Amniotic epithelial cell (primary cell): ENCODE measurements around the gene AKAP8.
"Not testable (repeated sequence)": the region's sequence is repeated elsewhere in the genome, so short reads cannot be mapped to it uniquely, and the experiment has no call there.

Experiments used
- DNase-seq: peaks from one replicate; pipeline ENCODE4 v3.0.0-alpha.2; 2010; ENCODE audit warnings: low read depth

The AKAP8 gene

DNA sequence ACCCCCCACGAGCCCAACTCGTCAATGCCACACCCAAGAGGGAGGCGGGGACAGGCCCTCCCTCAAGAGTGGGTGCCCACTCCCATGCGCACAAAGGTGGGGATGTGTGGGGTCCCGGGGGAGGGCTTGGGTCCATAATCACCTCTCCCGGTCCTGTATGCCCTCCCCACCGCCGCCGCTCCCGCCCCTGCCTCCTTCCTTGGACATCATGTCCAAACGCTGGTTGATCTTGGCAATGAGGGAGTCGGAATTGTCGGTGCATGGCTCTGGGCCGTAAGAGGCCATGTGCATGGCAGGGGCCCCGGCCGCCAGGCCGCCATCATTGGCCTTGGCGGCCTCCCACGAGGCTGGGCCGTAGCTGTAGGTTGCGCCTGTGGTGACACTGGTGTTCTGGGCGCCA is 5.9 kb downstream of the AKAP8 start:
- no peak for DNase-seq

DNA sequence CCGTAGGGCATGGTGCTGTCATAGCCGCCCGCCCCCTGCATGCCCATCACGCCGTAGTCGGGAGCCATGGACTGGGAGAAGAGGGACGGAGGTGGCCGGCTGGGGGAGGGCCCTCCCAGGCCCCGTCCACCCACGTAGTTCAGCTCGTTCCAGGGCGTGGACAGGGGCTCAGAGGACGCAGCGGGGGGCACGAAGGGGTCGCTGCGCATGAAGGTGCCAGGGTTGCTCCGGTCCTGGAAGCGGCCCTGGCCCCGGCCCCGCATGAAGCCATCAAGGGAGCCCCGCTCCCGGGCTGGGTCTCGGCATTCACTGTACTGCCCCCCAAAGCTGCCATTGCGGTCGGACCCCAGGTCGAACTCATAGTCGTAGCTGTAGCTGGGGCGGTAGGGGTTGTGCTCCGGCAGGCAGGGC is 6.7 kb downstream of the AKAP8 start:
- DNase-seq = no peak

DNA sequence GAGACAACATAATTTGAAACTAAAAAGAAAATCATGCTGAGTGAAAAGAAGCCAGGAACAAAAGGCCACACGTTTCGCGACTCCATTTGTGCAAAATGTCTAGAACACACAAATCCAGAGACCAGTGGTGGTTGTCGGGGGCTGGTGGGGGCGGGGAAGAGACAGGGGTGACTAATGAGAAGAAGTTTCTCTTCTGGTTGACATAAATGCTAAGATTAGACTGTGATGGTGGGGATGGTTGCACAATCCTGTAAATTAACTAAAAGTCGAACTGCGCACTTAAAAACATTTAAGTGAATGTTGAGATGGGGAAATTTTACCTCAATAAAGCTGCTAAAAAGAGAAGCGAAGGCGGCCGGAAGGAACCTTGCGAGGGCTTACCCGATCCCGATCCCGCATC is 7.1 kb downstream of the AKAP8 start:
- no peak for DNase-seq

DNA sequence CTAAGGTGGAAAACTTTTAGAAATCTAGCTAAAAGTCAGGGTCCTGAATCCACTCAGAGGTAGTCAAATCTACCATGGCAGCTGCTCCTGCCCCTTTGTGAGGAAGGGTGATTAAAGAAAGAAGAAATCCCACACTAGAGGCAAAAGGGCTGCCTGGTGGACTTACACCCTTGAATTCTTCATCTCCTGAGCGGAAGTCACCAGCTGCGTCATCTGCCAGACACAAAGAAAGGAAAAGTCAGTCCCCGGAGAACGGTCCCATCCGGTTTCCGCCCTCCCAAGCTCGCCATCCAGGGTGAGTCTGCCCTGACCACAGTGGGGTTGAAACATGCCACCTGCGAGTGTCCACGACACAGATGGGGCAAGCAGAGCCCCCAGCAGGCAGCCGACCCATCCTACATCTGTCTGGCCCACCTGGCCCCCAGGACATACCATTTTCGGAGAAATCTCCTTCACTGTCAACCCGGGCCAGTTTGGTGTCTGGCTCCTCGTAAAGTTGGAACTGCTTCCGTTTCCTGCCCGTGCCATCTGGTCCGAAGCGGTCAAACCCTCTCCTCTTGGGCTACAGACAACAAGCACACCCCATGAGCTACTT is 7.7 kb downstream of the AKAP8 start:
- DNase-seq = no peak

DNA sequence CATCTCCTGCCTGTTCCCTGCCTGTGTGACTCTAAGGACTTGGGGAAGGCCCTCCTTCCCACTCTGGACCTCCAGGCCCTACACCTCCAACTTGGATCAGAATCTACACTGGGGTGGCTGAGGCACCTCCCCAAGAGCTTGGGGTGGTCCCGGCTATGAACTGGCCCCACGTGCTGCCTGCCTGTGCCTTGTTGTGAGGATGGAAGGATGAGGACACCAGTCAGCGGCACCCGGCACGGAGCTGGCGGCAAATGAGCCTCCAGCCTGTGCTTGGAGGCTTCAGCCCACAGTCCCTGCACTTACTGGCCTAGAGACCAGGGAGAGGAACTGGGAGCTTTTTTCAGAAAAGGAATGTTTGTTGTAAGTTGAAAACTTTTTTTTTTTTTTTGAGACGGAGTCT is 8.5 kb downstream of the AKAP8 start:
- DNase-seq = no peak

DNA sequence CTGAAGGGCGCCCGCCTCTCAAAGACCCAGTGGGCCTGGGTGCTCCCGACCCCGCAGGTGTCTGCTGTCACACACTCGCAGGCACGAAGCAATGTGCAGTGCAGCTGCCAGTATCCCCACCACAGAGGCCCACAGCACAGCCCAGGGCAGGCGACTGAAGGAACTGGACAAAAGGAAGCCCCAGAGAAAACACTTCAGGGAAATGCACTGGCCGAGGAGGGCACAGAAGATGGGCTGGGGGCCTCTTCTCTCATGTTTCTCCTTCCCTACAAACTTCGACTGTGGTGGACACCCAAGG is 10.0 kb downstream of the AKAP8 start:
- DNase-seq = no peak

DNA sequence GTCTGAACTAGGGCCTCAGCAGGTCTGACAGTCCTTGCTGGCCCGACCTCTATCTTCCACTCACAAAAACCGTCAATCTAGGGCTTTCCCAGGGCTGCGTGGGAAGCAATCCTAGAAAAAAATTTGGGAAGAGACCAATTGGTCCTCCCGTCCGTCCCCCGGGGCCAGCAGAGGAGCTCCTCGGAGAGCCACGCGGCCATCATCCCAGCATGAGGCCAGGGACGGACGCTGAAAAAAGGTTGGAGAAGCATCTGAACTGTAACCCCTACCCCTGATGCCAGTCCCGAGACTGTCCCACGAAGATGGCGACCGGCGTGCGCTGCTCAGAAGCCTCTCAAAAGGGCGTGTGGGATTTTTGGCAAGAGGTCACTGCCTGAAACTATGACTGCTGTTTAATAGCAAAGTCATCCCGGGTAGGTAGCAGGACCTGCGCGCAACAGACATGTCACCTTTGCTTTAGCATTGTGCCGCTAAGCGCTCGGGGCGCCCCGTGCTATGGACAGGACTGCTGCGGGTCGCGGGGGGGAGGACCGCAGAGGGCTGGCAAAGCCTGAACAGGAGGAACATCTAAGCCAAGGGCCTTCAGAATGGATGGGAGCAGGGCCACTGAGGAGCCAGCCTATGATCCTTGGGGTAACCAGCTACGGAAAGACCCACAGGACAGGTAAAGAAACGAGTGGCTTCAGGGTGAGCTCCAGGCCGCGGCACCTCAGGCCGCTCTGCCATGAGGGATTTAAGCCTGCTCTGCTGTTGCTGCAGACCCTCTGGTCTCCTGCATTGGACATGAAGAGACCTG is 10.6 kb downstream of the AKAP8 start:
- DNase-seq = no peak

DNA sequence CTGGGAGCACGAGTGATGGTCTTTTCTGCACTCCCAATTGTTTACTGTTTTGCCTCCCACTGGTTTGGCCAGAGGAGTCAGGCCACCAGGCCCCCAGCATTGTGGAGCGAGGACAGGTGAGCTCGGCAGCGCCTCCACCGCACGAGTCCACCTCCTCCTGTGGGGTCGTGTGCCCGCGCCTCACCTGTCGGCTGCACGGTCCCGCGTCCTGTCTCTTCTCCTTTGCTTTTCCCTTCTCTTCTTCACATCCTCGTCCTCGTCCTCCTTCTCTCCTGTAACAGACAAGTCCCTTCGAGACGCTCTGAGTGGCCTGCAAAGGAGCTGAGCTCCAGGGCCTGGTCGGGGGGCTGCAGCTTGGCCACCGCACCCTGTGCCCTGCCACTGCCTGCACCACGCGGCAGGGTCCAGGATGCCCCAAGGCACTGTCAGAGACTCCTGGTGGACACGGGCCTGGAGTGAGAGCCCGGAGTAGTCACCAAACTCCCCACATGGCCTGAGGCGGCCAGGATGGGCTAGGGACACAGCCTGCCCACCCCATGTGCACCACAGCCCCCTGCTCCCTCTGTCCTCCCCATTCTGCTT is 11.4 kb downstream of the AKAP8 start:
- no peak for DNase-seq

DNA sequence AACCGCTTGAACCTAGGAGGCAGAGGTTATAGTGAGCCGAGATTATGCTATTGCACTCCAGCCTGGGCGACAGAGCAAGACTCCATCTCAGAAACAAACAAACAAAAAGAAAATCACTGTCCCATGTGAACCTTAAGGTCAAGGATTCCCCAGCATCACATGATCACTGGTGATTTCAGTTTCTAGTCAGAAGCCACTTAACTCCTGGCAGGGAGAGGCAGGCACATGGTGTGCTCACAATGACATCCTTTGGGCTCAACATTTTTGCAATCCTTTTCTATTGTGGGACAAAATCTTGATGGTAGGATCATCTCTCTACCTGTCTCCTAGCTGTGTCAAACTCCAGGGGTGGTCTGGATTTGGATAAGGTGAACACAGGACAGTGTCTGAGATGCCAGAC is 12.1 kb downstream of the AKAP8 start:
- DNase-seq = no peak

DNA sequence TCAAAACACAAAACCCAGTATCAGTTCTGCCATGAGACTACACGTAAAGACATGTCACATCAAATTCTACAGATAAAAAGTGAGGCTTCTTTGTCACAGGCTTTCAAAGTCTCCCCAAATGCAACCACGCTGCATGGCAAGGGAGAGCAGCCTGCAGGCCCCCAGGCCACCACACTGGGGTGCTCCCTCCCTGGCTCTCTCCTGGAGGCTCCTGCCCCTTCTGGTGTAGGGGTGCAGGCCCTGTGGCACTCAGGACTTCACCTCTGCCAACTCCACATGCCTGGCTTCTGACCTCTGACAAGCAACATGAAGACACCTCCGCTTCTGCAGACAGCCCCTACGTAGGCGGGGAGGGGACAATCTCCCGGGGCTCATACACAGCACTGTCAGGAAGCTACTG is 14.3 kb downstream of the AKAP8 start:
- DNase-seq = no peak

DNA sequence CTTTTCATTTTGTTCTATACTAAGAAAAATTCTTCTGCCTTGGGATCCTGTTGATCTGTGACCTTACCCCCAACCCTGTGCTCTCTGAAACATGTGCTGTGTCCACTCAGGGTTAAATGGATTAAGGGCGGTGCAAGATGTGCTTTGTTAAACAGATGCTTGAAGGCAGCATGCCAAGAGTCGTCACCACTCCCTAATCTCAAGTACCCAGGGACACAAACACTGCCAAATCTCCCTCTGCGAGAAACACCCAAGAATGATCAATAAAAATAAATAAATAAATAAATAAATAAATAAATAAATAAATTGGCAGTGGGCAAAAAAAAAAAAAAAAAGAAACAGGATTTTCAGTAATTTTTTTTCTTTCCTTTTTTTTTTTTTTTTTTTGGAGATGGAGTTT is 15.8 kb downstream of the AKAP8 start:
- not testable (repeated sequence) for DNase-seq

DNA sequence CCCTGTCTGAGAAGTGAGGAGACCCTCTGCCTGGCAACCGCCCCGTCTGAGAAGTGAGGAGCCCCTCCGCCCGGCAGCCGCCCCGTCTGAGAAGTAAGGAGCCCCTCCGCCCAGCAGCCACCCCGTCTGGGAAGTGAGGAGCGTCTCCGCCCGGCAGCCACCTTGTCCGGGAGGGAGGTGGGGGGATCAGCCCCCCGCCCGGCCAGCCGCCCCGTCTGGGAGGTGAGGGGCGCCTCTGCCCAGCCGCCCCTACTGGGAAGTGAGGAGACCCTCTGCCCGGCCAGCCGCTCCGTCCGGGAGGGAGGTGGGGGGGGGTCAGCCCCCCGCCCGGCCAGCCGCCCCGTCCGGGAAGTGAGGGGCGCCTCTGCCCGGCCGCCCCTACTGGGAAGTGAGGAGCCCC is 16.5 kb downstream of the AKAP8 start:
- not testable (repeated sequence) for DNase-seq

DNA sequence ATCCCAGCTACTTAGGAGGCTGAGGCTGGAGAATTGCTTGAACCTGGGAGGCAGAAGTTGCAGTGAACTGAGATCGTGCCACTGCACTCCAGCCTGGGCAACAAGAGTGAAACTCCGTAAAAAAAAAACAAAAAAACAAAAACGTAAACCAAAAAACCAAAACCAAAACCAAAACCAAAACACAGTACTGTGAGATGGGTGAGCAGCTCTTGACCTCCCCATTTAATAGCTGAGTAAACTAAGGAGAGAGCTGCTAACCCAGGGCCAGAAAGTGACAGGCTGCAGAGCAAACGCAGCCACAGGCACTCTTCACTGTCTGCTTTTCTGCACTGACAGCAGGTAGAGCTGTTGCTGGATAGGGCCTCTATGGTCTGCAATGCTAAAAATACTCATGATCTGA is 19.6 kb downstream of the AKAP8 start:
- DNase-seq = not testable (repeated sequence)

DNA sequence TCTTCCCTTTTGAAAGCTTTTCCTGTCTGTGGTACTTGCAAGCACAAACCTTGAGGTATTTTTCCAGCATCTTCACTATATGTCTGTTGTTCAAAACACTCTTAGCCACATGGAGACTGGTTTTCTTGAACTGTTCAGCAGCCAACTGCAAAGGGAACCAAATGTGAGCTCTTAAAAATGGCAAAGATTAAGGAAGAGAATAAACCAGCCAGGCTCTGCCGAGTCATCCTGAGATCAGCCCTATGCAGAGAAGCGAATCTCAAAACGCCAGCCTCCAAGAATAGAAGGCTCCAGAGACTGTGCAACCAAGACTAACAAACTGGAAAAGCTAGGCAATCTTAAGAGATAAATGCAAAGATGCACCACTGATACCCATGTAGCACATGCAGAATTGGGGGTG is 20.7 kb downstream of the AKAP8 start:
- no peak for DNase-seq

DNA sequence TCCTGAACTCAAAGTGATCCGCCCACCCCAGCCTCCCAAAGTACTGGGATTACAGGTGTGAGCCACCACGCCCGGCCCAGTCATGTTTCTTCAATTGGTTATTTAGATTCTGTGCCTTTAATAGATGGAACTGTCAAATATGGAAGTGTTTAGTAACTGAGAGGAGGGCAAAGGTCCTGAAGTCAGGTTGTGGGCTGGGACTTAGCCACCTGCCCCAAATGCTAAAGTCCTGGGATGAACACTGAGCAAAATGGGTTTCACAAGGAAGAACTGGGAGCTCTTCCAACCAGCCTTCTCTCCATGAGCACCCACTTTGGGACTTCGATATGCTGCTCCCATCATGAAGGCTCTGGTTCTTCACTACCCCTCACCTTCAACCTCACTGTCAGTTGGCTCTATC is 21.7 kb downstream of the AKAP8 start:
- DNase-seq = no peak

DNA sequence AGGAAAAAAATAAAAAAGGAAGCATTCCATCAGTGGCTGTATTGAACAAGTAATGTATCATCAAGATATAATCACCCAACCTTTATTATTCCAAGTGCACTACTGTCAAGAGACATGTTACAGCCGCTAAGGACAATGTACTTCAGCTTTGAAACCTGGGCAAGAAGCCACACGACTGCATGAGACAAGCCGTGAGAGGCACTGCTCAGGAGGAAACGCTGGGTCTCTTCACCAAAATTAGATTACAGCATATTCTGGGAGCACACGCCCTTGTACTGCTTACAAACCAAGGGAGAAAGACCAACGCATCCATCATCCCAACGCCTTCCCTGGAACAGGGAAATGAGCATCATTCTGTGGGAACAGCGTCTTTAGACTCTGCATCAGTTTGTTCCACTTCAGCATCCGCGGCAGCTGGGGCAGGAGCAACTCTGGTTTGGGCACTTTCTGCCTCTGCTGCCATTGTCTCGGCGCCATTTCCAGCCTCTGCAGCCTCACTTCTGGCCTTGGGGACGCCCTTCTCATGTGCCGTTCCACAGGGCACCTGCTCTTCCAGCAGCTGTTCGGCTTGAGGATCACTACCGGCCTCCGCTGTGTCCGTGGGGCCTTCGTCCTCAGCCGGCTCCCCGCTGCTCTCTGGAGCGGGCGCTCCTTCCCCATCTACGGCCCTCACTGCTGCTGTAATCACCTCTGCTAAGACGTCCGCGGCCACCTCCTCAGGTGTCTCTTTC is 24.9 kb downstream of the AKAP8 start:
- DNase-seq = no peak

DNA sequence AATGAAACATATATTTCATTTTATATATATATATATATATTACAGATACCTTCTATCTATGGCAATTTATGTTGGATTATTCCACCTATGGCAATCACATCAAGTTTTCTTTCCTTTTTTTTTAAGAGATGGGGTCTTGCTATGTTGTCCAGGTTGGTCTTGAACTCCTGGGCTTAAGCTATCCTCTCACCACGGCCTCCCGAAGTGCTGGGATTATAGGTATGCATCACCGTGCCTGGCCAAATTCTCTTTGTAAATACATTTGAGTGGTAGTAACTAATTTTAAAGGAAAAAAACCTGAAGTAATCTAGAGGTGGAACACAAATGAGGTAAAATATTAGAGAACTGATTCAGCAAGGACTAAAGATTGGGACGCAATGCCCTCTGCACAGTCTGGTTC is 25.7 kb downstream of the AKAP8 start:
- no peak for DNase-seq

DNA sequence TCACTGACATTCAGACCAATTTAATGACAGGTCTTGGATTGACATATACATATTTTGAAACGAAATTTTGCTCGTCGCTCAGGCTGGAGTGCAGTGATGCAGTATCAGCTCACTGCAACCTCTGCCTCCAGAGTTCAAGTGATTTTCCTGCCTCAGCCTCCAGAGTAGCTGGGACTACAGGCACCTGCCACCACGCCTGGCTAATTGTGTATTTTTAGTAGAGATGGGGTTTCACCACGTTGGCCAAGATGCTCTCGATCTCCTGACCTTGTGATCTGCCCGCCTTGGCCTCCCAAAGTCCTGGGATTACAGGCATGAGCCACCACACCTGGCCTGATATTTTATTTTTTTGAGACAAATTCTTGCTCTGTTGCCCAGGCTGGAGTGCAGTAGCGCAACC is 27.1 kb downstream of the AKAP8 start:
- not testable (repeated sequence) for DNase-seq

DNA sequence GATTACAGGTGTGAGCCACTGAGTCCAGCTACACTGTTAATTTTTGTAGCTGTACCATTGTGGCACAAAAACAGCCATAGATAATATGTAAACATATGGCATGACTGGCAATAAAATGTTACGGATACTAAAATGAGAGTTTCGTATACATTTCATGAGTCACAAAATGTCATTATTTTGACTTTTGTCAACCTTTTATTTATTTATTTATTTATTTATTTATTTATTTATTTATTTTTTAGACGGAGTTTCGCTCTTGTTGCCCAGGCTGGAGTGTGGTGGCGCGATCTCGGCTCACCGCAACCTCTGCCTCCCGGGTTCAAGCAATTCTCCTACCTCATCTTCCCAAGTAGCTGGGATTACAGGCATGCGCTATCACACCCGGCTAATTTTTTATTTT is 38.3 kb downstream of the AKAP8 start:
- DNase-seq = not testable (repeated sequence)

DNA sequence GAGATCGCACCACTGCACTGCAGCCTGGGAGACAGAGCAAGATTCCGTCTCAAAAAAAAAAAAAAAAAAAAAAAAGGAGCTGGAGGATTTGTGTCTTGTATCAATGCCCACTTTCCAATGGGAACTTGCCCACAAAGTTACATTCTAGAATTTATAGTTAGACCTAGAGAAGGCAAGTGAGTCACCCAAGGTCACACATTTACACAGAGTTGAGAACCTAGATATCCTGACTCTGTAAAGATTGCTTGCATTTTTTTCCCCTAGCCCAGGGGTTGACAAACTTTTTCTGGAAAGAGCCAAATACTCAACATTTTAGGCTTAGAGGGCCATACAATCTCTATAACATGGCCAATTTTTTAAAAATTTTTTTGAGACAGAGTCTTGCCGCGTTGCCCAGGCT is 39.5 kb downstream of the AKAP8 start:
- peak; percentile 44 for DNase-seq

DNA sequence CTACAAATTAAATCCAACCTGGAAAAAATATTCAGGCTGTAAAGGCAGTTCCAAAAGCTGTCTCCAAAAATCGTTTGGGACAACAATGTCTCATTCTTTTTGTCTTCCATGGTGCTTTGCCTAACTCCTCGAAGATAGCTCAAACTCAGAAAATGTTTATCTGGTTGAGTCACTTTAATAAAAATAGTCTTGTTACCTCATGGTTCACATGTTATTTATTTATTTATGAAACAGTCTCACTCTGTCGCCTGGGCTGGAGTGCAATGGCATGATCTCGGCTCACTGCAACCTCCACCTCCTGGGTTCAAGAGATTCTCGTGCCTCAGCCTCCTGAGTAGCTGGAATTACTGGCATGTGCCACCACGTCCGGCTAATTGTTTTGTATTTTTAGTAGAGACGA is 42.4 kb downstream of the AKAP8 start:
- peak; percentile 40 for DNase-seq

DNA sequence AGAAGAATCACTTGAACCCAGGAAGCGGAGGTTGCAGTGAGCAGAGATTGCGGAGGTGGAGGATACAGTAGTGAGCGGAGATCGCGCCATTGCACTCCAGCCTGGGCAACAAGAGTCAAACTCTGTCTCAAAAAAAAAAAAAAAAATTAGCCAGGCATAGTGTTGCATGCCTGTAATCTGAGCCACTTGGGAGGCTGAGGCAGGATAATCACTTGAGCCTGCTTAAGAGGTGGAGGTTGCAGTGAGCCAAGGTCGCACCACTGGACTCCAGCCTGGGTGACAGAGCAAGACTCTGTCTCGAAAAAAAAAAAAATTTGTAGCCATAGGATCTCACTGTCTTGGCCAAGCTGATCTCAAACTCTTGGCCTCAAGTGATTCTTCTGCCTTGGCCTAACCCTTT is 43.6 kb downstream of the AKAP8 start:
- not testable (repeated sequence) for DNase-seq

DNA sequence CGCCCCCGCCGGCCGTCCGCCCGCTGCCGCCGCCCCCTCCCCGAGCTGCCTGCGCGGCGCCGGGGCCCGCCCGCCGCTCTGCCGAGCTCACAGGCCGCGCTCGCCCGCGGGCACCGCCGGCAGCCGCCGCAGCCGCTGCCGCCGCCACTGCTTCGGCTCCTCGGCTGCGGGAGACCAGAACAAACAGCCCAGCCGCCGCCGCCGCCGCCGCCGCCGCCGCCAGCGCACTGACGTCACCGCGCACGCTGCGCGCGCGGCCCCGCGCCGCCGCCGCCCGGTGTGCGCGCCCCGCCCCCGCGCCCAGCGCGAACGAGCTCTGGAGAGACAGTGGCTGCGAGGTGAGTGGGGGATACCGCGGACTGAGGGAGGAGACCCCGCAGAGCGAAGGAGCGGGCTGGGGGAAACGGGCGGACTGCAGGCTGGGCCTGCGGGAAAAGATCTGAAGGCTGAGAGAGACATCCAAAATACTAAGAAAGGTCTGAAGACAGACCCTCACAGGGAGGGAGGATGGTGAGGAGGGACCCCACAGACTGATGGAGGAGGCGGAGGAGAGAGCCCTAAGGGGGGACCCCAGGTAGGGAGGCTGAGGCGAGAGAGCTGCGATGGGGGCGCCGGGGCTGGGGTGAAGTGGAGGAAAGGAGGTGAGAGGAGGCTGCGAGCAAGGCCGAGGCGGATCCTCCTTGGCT is 47.1 kb downstream of the AKAP8 start, which contains the start of gene BRD4:
TSS of gene BRD4 (minus strand) at position 229 of the 686 bp plus-strand sequence. CDS start 59,440 bp downstream, outside the sequence.
- DNase-seq = no peak
